GM12878 (cell line): ENCODE measurements around the gene COA1.

Experiments used
- CTCF ChIP-seq, 3 experiments: IDR thresholded peaks in 2 of 3; conservative IDR thresholded peaks in 1 of 3; 2 replicates each; pipeline ENCODE4 v1.5.1; 2011; ENCODE audit warnings: low read depth in 3 of 3, low read length in 3 of 3, mild to moderate bottlenecking in 3 of 3, control low read depth in 2 of 3, moderate library complexity in 2 of 3, inconsistent platforms in 1 of 3, mixed read lengths in 1 of 3; ENCODE audit not compliant: control insufficient read depth in 2 of 3, insufficient read depth in 1 of 3; ENCODE audit errors: extremely low read depth in 1 of 3
- ETV6 ChIP-seq, 2 experiments: fragments of 450-650 bp in 1 of 2; IDR thresholded peaks in 1 of 2; conservative IDR thresholded peaks in 1 of 2; 2 replicates each; pipeline ENCODE4 v1.6.1; 2014; ENCODE audit warnings: antibody characterized with exemption in 1 of 2, borderline replicate concordance in 1 of 2, low read depth in 1 of 2, mild to moderate bottlenecking in 1 of 2, moderate library complexity in 1 of 2
- NR2C2 ChIP-seq: IDR thresholded peaks from 2 replicates; pipeline ENCODE4 v1.6.1; 2011; ENCODE audit warnings: borderline replicate concordance, low read depth; ENCODE audit not compliant: control insufficient read depth, insufficient read length
- POLR2AphosphoS5 ChIP-seq: IDR thresholded peaks from 2 replicates; pipeline ENCODE4 v1.6.1; 2011; ENCODE audit warnings: mild to moderate bottlenecking, low read length, inconsistent platforms
- SP1 ChIP-seq: IDR thresholded peaks from one replicate; pipeline ENCODE4 v1.6.1; 2011; ENCODE audit warnings: low read depth, low read length
- TCF12 ChIP-seq: IDR thresholded peaks from 2 replicates; pipeline ENCODE4 v1.6.1; 2011; ENCODE audit warnings: low read depth, mild to moderate bottlenecking, low read length

- TF ChIP-seq POLR2AphosphoS5, result peak; percentile 65; the same call in 1 of the 2 replicates
- TF ChIP-seq NR2C2, result no peak
- no peak for TF ChIP-seq SP1
- TF ChIP-seq CTCF (IDR thresholded peaks at IDR 0.05 in 2 of 3, conservative IDR thresholded peaks at IDR 0.05 in 1 of 3; ENCODE audit: control insufficient read depth in 2 of 3, extremely low read depth in 1 of 3, insufficient read depth in 1 of 3, low read depth in 3 of 3, low read length in 3 of 3), result no peak
- no peak for TF ChIP-seq ETV6 (conservative IDR thresholded peaks at IDR 0.05 in 1 of 2, IDR thresholded peaks at IDR 0.05 in 1 of 2; ENCODE audit: borderline replicate concordance in 1 of 2, low read depth in 1 of 2)
- no peak for TF ChIP-seq TCF12
Observed at GRCh38 chr7:43618073-43618472, 111.2 kb downstream of the COA1 start.
